ENCODE results near the gene EDEM3. TPM values are rescaled to one million over a fixed set of nuclear protein-coding genes. Genes with fewer than 3 reads are reported as not detected.

Gene EDEM3
- total RNA-seq, 1 donor from 2014 or later, result 36.8 TPM

GRCh38 chr1:184747089-184747955, 7.3 kb downstream of the EDEM3 start:
- no peak for TF ChIP-seq CTCF (IDR thresholded peaks at IDR 0.05)
- Mint-ChIP-seq H3K27ac (ENCODE audit: unreplicated experiment) (no peak overlapping the region), H3K4me1 (ENCODE audit: unreplicated experiment) (peaks cover 7% of the 10 kb centered on the region), H3K27me3 (ENCODE audit: unreplicated experiment) (no peaks in the 10 kb centered on the region), H3K9me3 (ENCODE audit: unreplicated experiment) (no peaks in the 10 kb centered on the region), H3K36me3 (ENCODE audit: unreplicated experiment) (peaks cover 4% of the 10 kb centered on the region), H3K4me3 (ENCODE audit: unreplicated experiment) (no peak overlapping the region)
- DNase-seq (ENCODE audit: extremely low spot score, unreplicated experiment), result no peak

- no peak for TF ChIP-seq CTCF (IDR thresholded peaks at IDR 0.05)
- H3K9me3 Mint-ChIP-seq (ENCODE audit: unreplicated experiment), result no peaks in the 10 kb centered on the region
- peaks cover 4% of the 10 kb centered on the region for H3K36me3 Mint-ChIP-seq (ENCODE audit: unreplicated experiment)
- H3K27ac Mint-ChIP-seq (ENCODE audit: unreplicated experiment), result no peak overlapping the region
- H3K27me3 Mint-ChIP-seq (ENCODE audit: unreplicated experiment), result no peaks in the 10 kb centered on the region
- no peak for DNase-seq (ENCODE audit: extremely low spot score, unreplicated experiment)
- H3K4me3 Mint-ChIP-seq (ENCODE audit: unreplicated experiment), result no peak overlapping the region
- H3K4me1 Mint-ChIP-seq (ENCODE audit: unreplicated experiment), result peaks cover 7% of the 10 kb centered on the region
These were observed 8.6 kb downstream of the EDEM3 start for GRCh38 chr1:184745929-184746638.

GRCh38 chr1:184745110-184745509, 9.5 kb downstream of the EDEM3 start:
- Mint-ChIP-seq H3K27me3 (ENCODE audit: unreplicated experiment) (no peaks in the 10 kb centered on the region), H3K36me3 (ENCODE audit: unreplicated experiment) (peaks cover 4% of the 10 kb centered on the region), H3K9me3 (ENCODE audit: unreplicated experiment) (no peaks in the 10 kb centered on the region), H3K4me3 (ENCODE audit: unreplicated experiment) (no peak overlapping the region), H3K4me1 (ENCODE audit: unreplicated experiment) (peaks cover 7% of the 10 kb centered on the region), H3K27ac (ENCODE audit: unreplicated experiment) (no peak overlapping the region)
- no peak for TF ChIP-seq CTCF (IDR thresholded peaks at IDR 0.05)
- no peak for DNase-seq (ENCODE audit: extremely low spot score, unreplicated experiment)

GRCh38 chr1:184743062-184743756, 11.4 kb downstream of the EDEM3 start:
- H3K27ac Mint-ChIP-seq (ENCODE audit: unreplicated experiment), result no peak overlapping the region
- no peaks in the 10 kb centered on the region for H3K9me3 Mint-ChIP-seq (ENCODE audit: unreplicated experiment)
- H3K27me3 Mint-ChIP-seq (ENCODE audit: unreplicated experiment), result no peaks in the 10 kb centered on the region
- no peak for DNase-seq (ENCODE audit: extremely low spot score, unreplicated experiment)
- peaks cover 4% of the 10 kb centered on the region for H3K36me3 Mint-ChIP-seq (ENCODE audit: unreplicated experiment)
- no peak overlapping the region for H3K4me3 Mint-ChIP-seq (ENCODE audit: unreplicated experiment)
- no peak for TF ChIP-seq CTCF (IDR thresholded peaks at IDR 0.05)
- peaks cover 7% of the 10 kb centered on the region for H3K4me1 Mint-ChIP-seq (ENCODE audit: unreplicated experiment)
